A549 (cell line): ENCODE data around the gene POLR3A. TPM values are rescaled to one million over a fixed set of nuclear protein-coding genes. Genes with fewer than 3 reads are reported as not detected.

ENCODE experiments used
- ATAC-seq, 2 experiments: fragments of 200-7000 bp in 1 of 2; fragments of >200 bp in 1 of 2; cut with Nextera tagmentation in 1 of 2; cut with Tn5 transposase in 1 of 2; 3 replicates each; pipeline versions ENCODE4 v1.8.0 to v1.9.1; 2018 to 2020; ENCODE audit warnings: mild to moderate bottlenecking in 1 of 2, moderate library complexity in 1 of 2
- CTCF ChIA-PET: fragments of 300-600 bp; sonication (Branson Sonifier 250); formaldehyde crosslinking; extraction: SDS; loops from one replicate; lab custom pipeline; 2021; ENCODE audit warnings: antibody characterized with exemption, inconsistent platforms; lab: Yijun Ruan, JAX
- POLR2A ChIA-PET: fragments of 350-600 bp; formaldehyde crosslinking; extraction: SDS; loops from one replicate; lab custom pipeline; 2021; ENCODE audit warnings: antibody characterized with exemption, inconsistent platforms; lab: Yijun Ruan, JAX
- DNase-seq, 2 experiments: peaks; one replicate each; pipeline versions ENCODE4 v3.0.0 to v3.0.0-alpha.2; 2011 to 2016; ENCODE audit warnings: low read depth in 1 of 2, low spot score in 1 of 2
- FAIRE-seq: peaks from 2 replicates; lab custom pipeline; 2011; peaks lifted over from hg19 to GRCh38; lab: Jason Lieb, UNC
- H3K27ac ChIP-seq, 2 experiments: fragments of >200 bp; sonication (Bioruptor Twin); formaldehyde crosslinking; 3 replicates each; pipeline ENCODE4 v1.5.1; 2016 to 2017
- H3K4me1 ChIP-seq: fragments of >200 bp; sonication (Bioruptor Twin); formaldehyde crosslinking; 3 replicates; pipeline ENCODE4 v1.6.1; 2016
- H3K4me2 ChIP-seq: fragments of >200 bp; sonication (Bioruptor Twin); formaldehyde crosslinking; 3 replicates; pipeline ENCODE4 v1.6.1; 2016
- H3K4me3 ChIP-seq: fragments of >200 bp; sonication (Bioruptor Twin); formaldehyde crosslinking; 3 replicates; pipeline ENCODE4 v1.5.1; 2016
- H3K9me3 ChIP-seq: fragments of >200 bp; sonication (Bioruptor Twin); formaldehyde crosslinking; 3 replicates; pipeline ENCODE4 v1.6.1; 2016
- ATOH8 ChIP-seq: fragments of 250-450 bp; sonication (Bioruptor Pico); IDR thresholded peaks from 2 replicates; pipeline ENCODE4 v1.5.0; 2020; ENCODE audit warnings: low read depth, mild to moderate bottlenecking, moderate library complexity
- CEBPB ChIP-seq, 2 experiments: fragments of >200 bp in 1 of 2; sonication (Bioruptor Twin) in 1 of 2; formaldehyde crosslinking in 1 of 2; IDR thresholded peaks; 2 replicates each; pipeline ENCODE4 v1.6.1; 2012 to 2016
- CHD4 ChIP-seq: fragments of 200-600 bp; sonication (generic); IDR thresholded peaks from 2 replicates; pipeline ENCODE4 v1.6.1; 2016; ENCODE audit warnings: antibody characterized with exemption, mild to moderate bottlenecking, borderline replicate concordance
- EP300 ChIP-seq, 2 experiments: fragments of >200 bp; sonication (Bioruptor Twin); formaldehyde crosslinking; IDR thresholded peaks; 2 replicates in 1 of 2; 3 replicates in 1 of 2; pipeline ENCODE4 v1.6.1; 2016 to 2017
- HOXA7 ChIP-seq: fragments of 250-450 bp; sonication (Bioruptor Pico); IDR thresholded peaks from 2 replicates; pipeline ENCODE4 v1.5.0; 2020; ENCODE audit warnings: mild to moderate bottlenecking, moderate library complexity
- HOXB5 ChIP-seq: fragments of 250-450 bp; sonication (Bioruptor Pico); IDR thresholded peaks from 2 replicates; pipeline ENCODE4 v1.5.0; 2020; ENCODE audit warnings: mild to moderate bottlenecking, moderate library complexity
- JUN ChIP-seq, 2 experiments: fragments of >200 bp; sonication (Bioruptor Twin); formaldehyde crosslinking; IDR thresholded peaks; 2 replicates in 1 of 2; 3 replicates in 1 of 2; pipeline ENCODE4 v1.6.1; 2016 to 2017
- MYC ChIP-seq: IDR thresholded peaks from 2 replicates; pipeline ENCODE4 v1.6.1; 2012; ENCODE audit warnings: mild to moderate bottlenecking, inconsistent platforms, low read length, improper control_type of control experiment, borderline replicate concordance
- REST ChIP-seq: fragments of 200-600 bp; sonication (generic); IDR thresholded peaks from 2 replicates; pipeline ENCODE4 v1.6.1; 2016; ENCODE audit warnings: antibody characterized with exemption, mild to moderate bottlenecking, moderate library complexity
- SREBF2 ChIP-seq: fragments of 450-650 bp; IDR thresholded peaks from 2 replicates; pipeline ENCODE4 v1.6.1; 2014; ENCODE audit warnings: mild to moderate bottlenecking, moderate library complexity
- TP53 ChIP-seq: fragments of 250-450 bp; sonication (Bioruptor Pico); IDR thresholded peaks from 2 replicates; pipeline ENCODE4 v1.5.0; 2021; ENCODE audit warnings: mild to moderate bottlenecking, moderate library complexity
- ZC3H11A ChIP-seq: fragments of 450-650 bp; IDR thresholded peaks from 2 replicates; pipeline ENCODE4 v1.6.1; 2014; ENCODE audit warnings: antibody characterized with exemption, mild to moderate bottlenecking
- ZFP36 ChIP-seq: fragments of 450-650 bp; IDR thresholded peaks from 2 replicates; pipeline ENCODE4 v1.6.1; 2014; ENCODE audit warnings: borderline replicate concordance; ENCODE audit not compliant: partially characterized antibody
- WGBS: methylation state at CpG from one replicate; pipeline ENCODE4 v1.1.6; 2017; ENCODE audit errors: missing lambda C conversion rate; 5-methylcytosine and 5-hydroxymethylcytosine counted together
- polyA plus RNA-seq, 4 experiments: library from polyadenylated mRNA; depleted of rRNA in 3 of 4; stranded (reverse); fragments of >200 nt; fragmentation: RNase III in 1 of 4; extraction: RNeasy Plus Mini Kit Qiagen cat#74134 plus additional on column Dnase treatment in 1 of 4; gene quantifications; 2 replicates in 3 of 4; 3 replicates in 1 of 4; pipeline ENCODE4 v1.2.3, GENCODE V29; 2011 to 2017

Gene POLR3A
- polyA plus RNA-seq, 2 of the 4 experiments (the other 2 are of a cell fraction) = 10.9 to 17.7 TPM

GRCh38 chr10:78033637-78034470, 4.5 kb upstream of the POLR3A start, which contains the start of gene RPS24 (continued):
- TF ChIP-seq ATOH8 (CRISPR knock-in tag) (no peak), ZC3H11A (no peak), MYC (peak; percentile 97)

GRCh38 chr10:78033387-78033636, 4.0 kb upstream of the POLR3A start:
- ChIA-PET CTCF (no interaction called here), POLR2A (no interaction called here)
- peaks cover 35% of the 10 kb centered on the region for H3K4me1 ChIP-seq
- no peak for FAIRE-seq
- TF ChIP-seq CHD4 (0 out of 2 replicates have a peak, but pooled peaks have one; percentile 8), CEBPB (IDR thresholded peaks at IDR 0.05) (0 out of 4 replicates have a peak, but pooled peaks of 1 of the 2 experiments have one; percentile 66), EP300 (IDR thresholded peaks at IDR 0.05) (no peak)
- H3K4me2 ChIP-seq = peak overlapping the region; percentile 48
- H3K27ac ChIP-seq = peak overlapping the region; percentile 59 to 79
- DNase-seq = no peak
- ATAC-seq = no peak
- WGBS = 2% methylated on average over 4 of the region's 4 CpGs
- peak overlapping the region; percentile 71 for H3K4me3 ChIP-seq
- H3K9me3 ChIP-seq = no peaks in the 10 kb centered on the region

- Histone ChIP-seq H3K4me1 (peaks cover 7% of the 10 kb centered on the region; the same call in 2 of the 3 replicates), H3K4me3 (peak overlapping the region; percentile 81), H3K27ac (peak overlapping the region; percentile 87 to 95), H3K4me2 (peak overlapping the region; percentile 65), H3K9me3 (no peaks in the 10 kb centered on the region)
- FAIRE-seq = no peak
- no peak for DNase-seq
- TF ChIP-seq TP53 (CRISPR knock-in tag) (no peak), SREBF2 (no peak), REST (0 out of 2 replicates have a peak, but pooled peaks have one; percentile 36), ZFP36 (no peak), HOXA7 (CRISPR knock-in tag) (no peak), JUN (IDR thresholded peaks at IDR 0.05) (no peak), HOXB5 (CRISPR knock-in tag) (no peak)
- ChIA-PET CTCF (interaction anchor here (0.8 to 3.5 kb wide), 5 partner anchors 9 to 181 kb away, joined by 3 to 12 read pairs (median 4); no protein-coding TSS in a partner anchor), POLR2A (no interaction called here)
- ATAC-seq = peak; percentile 4 to 10; a peak in 3 of 6 replicates
- WGBS = 45% methylated on average over 36 of the region's 36 CpGs
These were observed 662 bp downstream of the POLR3A start for GRCh38 chr10:78028438-78029268.
